Activated T-cell treated with anti-CD3 and anti-CD28 coated beads, Interleukin-2, amount 50 U/mL, for 72 hours (primary cell): ENCODE results near the gene STK38L. TPM values are rescaled to one million over a fixed set of nuclear protein-coding genes. Genes with fewer than 3 reads are reported as not detected.

Source experiments
- ATAC-seq, 2 donors: fragments of 150-1000 bp; cut with Tn5 transposase; replicated peaks in 1 of 2; 2 replicates each; pipeline ENCODE4 v1.10.0; 2021; ENCODE audit warnings: moderate library complexity in 2 of 2, mild to moderate bottlenecking in 1 of 2
- DNase-seq, 2 donors: peaks; one replicate each; pipeline ENCODE4 v3.0.0; 2021 to 2022; ENCODE audit warnings: mixed read lengths in 1 of 2
- H3K27ac Mint-ChIP-seq: one replicate; pipeline ENCODE4 v1.8.0; 2022; ENCODE audit warnings: mild to moderate bottlenecking, moderate library complexity, mixed read lengths
- H3K27me3 Mint-ChIP-seq: one replicate; pipeline ENCODE4 v1.8.0; 2022; ENCODE audit warnings: low read depth, mixed read lengths
- H3K36me3 Mint-ChIP-seq, 2 donors: one replicate each; pipeline ENCODE4 v1.8.0; 2022; ENCODE audit warnings: mixed read lengths in 2 of 2, mild to moderate bottlenecking in 1 of 2; ENCODE audit not compliant: insufficient read depth in 2 of 2
- H3K4me1 Mint-ChIP-seq: one replicate; pipeline ENCODE4 v1.8.0; 2022; ENCODE audit warnings: low read depth, mixed read lengths
- H3K4me3 Mint-ChIP-seq, 2 donors: one replicate each; pipeline ENCODE4 v1.8.0; 2022; ENCODE audit warnings: mild to moderate bottlenecking in 2 of 2, mixed read lengths in 2 of 2, moderate library complexity in 2 of 2
- H3K9me3 Mint-ChIP-seq, 2 donors: one replicate each; pipeline ENCODE4 v1.8.0; 2022; ENCODE audit warnings: mixed read lengths in 2 of 2
- total RNA-seq, 2 donors: library from RNA; stranded (reverse); gene quantifications; one replicate each; pipeline ENCODE4 v1.2.3, GENCODE V29; 2022

Gene STK38L
- total RNA-seq = 10 to 100 TPM; 24.8 to 30.6 TPM

- Mint-ChIP-seq H3K4me3 (peak within 1 kb of the TSS; percentile 99 to 100), H3K27ac (peak within 1 kb of the TSS; percentile 99), H3K9me3 (no peaks in the 10 kb centered on the region), H3K4me1 (peaks cover 64% of the 10 kb centered on the region), H3K36me3 (peaks cover 3 to 6% of the 10 kb centered on the region in 2 donors), H3K27me3 (no peaks in the 10 kb centered on the region)
- ATAC-seq (peak; percentile 93 to 94), DNase-seq (peak; percentile 97 to 99)
Observed at GRCh38 chr12:27243804-27244688, at the start of gene STK38L. STK38L (plus strand) TSS chr12:27244286; CDS start chr12:27297721, 53,435 bp downstream.

- Mint-ChIP-seq H3K27ac (no peak overlapping the region), H3K9me3 (no peaks in the 10 kb centered on the region), H3K27me3 (no peaks in the 10 kb centered on the region), H3K36me3 (no peaks in the 10 kb centered on the region), H3K4me1 (peaks cover 6% of the 10 kb centered on the region), H3K4me3 (no peak overlapping the region)
- ATAC-seq (no peak), DNase-seq (no peak)
Observed at GRCh38 chr12:27194644-27195043, 49.4 kb upstream of the STK38L start.

- H3K4me3 Mint-ChIP-seq = no peak overlapping the region
- peaks cover 17% of the 10 kb centered on the region for H3K4me1 Mint-ChIP-seq
- H3K9me3 Mint-ChIP-seq = peaks cover 0 to 1% of the 10 kb centered on the region in 2 donors
- no peaks in the 10 kb centered on the region for H3K27me3 Mint-ChIP-seq
- H3K27ac Mint-ChIP-seq = no peak overlapping the region
- no peaks in the 10 kb centered on the region for H3K36me3 Mint-ChIP-seq
- no peak for ATAC-seq
- DNase-seq = no peak
Observed at GRCh38 chr12:27198036-27198435, 46.0 kb upstream of the STK38L start.

- no peaks in the 10 kb centered on the region for H3K27me3 Mint-ChIP-seq
- H3K27ac Mint-ChIP-seq = no peak overlapping the region
- peaks cover 17% of the 10 kb centered on the region for H3K4me1 Mint-ChIP-seq
- DNase-seq = no peak
- H3K4me3 Mint-ChIP-seq = no peak overlapping the region
- peaks cover 0 to 1% of the 10 kb centered on the region in 2 donors for H3K9me3 Mint-ChIP-seq
- peak; percentile 23 to 25 for ATAC-seq
- no peaks in the 10 kb centered on the region for H3K36me3 Mint-ChIP-seq
Observed at GRCh38 chr12:27199638-27200300, 44.3 kb upstream of the STK38L start.

- Mint-ChIP-seq H3K27ac (no peak overlapping the region), H3K4me3 (no peak overlapping the region)
- no peak for DNase-seq
Observed at GRCh38 chr12:27201169-27201568, 42.9 kb upstream of the STK38L start.

GRCh38 chr12:27206801-27207502 is 37.1 kb upstream of the STK38L start:
- no peak for DNase-seq
- Mint-ChIP-seq H3K36me3 (peaks cover 4% of the 10 kb centered on the region in 2 donors), H3K27me3 (no peaks in the 10 kb centered on the region), H3K4me3 (peak overlapping the region in 1 of 2 donors; percentile 52), H3K27ac (no peak overlapping the region), H3K4me1 (peaks cover 33% of the 10 kb centered on the region), H3K9me3 (peaks cover 4 to 5% of the 10 kb centered on the region in 2 donors)
- no peak for ATAC-seq

More at GRCh38 chr12:27201169-27201568, 42.9 kb upstream of the STK38L start:
- Mint-ChIP-seq H3K36me3 (no peaks in the 10 kb centered on the region), H3K27me3 (no peaks in the 10 kb centered on the region), H3K9me3 (peaks cover 0 to 1% of the 10 kb centered on the region in 2 donors), H3K4me1 (peaks cover 17% of the 10 kb centered on the region)
- no peak for ATAC-seq

GRCh38 chr12:27207615-27208413 is 36.3 kb upstream of the STK38L start:
- Mint-ChIP-seq H3K36me3 (peaks cover 4% of the 10 kb centered on the region in 2 donors), H3K27me3 (no peaks in the 10 kb centered on the region), H3K9me3 (peaks cover 4 to 5% of the 10 kb centered on the region in 2 donors), H3K4me1 (peaks cover 33% of the 10 kb centered on the region), H3K27ac (no peak overlapping the region), H3K4me3 (peak overlapping the region in 1 of 2 donors; percentile 52)
- peak; percentile 96 to 99 for ATAC-seq
- peak; percentile 57 to 64 for DNase-seq

GRCh38 chr12:27208414-27208750 is 35.7 kb upstream of the STK38L start:
- peaks cover 33% of the 10 kb centered on the region for H3K4me1 Mint-ChIP-seq
- no peak overlapping the region for H3K27ac Mint-ChIP-seq
- H3K4me3 Mint-ChIP-seq = no peak overlapping the region
- no peaks in the 10 kb centered on the region for H3K27me3 Mint-ChIP-seq
- DNase-seq (no peak), ATAC-seq (peak in 1 of 2 donors; percentile 26)
- peaks cover 4% of the 10 kb centered on the region in 2 donors for H3K36me3 Mint-ChIP-seq
- H3K9me3 Mint-ChIP-seq = peaks cover 4 to 5% of the 10 kb centered on the region in 2 donors

- H3K27ac Mint-ChIP-seq = no peak overlapping the region
- no peak overlapping the region for H3K4me3 Mint-ChIP-seq
- peaks cover 4% of the 10 kb centered on the region in 2 donors for H3K36me3 Mint-ChIP-seq
- H3K9me3 Mint-ChIP-seq = peaks cover 4 to 5% of the 10 kb centered on the region in 2 donors
- H3K27me3 Mint-ChIP-seq = no peaks in the 10 kb centered on the region
- DNase-seq (no peak), ATAC-seq (peak in 1 of 2 donors; percentile 42)
- peaks cover 33% of the 10 kb centered on the region for H3K4me1 Mint-ChIP-seq
Observed at GRCh38 chr12:27209257-27209910, 34.7 kb upstream of the STK38L start.

GRCh38 chr12:27210187-27210586 is 33.9 kb upstream of the STK38L start:
- DNase-seq (no peak), ATAC-seq (no peak)
- Mint-ChIP-seq H3K4me3 (no peak overlapping the region), H3K9me3 (peaks cover 4 to 5% of the 10 kb centered on the region in 2 donors), H3K27me3 (no peaks in the 10 kb centered on the region), H3K36me3 (peaks cover 4% of the 10 kb centered on the region in 2 donors), H3K4me1 (peaks cover 33% of the 10 kb centered on the region), H3K27ac (no peak overlapping the region)

- H3K27ac Mint-ChIP-seq = no peak overlapping the region
- peaks cover 4% of the 10 kb centered on the region in 2 donors for H3K36me3 Mint-ChIP-seq
- H3K9me3 Mint-ChIP-seq = peaks cover 4 to 5% of the 10 kb centered on the region in 2 donors
- peaks cover 23% of the 10 kb centered on the region for H3K4me1 Mint-ChIP-seq
- no peak for DNase-seq
- H3K4me3 Mint-ChIP-seq = no peak overlapping the region
- H3K27me3 Mint-ChIP-seq = no peaks in the 10 kb centered on the region
- ATAC-seq = no peak
Observed at GRCh38 chr12:27212861-27213260, 31.2 kb upstream of the STK38L start.

- Mint-ChIP-seq H3K27ac (no peak overlapping the region), H3K4me1 (peaks cover 18% of the 10 kb centered on the region), H3K4me3 (no peak overlapping the region), H3K9me3 (peaks cover 4 to 5% of the 10 kb centered on the region in 2 donors), H3K36me3 (peaks cover 4% of the 10 kb centered on the region in 2 donors), H3K27me3 (no peaks in the 10 kb centered on the region)
- DNase-seq (no peak), ATAC-seq (no peak)
Observed at GRCh38 chr12:27213304-27213703, 30.8 kb upstream of the STK38L start.
